Breast epithelium (tissue), 4 donors: ENCODE results near the gene IGSF21. TPM values are rescaled to one million over a fixed set of nuclear protein-coding genes. Genes with fewer than 3 reads are reported as not detected.

Experiments
- DNase-seq, 2 donors: peaks; one replicate each; pipeline ENCODE4 v3.0.0-alpha.2; 2019; ENCODE audit warnings: low spot score in 2 of 2
- H3K27ac ChIP-seq, 2 donors: fragments of 200-600 bp; sonication (generic) in 1 of 2; one replicate each; pipeline ENCODE4 v1.5.1; 2016 to 2019; ENCODE audit warnings: mild to moderate bottlenecking in 1 of 2
- H3K27me3 ChIP-seq, 2 donors: fragments of 200-600 bp; sonication (generic) in 1 of 2; one replicate each; pipeline versions ENCODE4 v1.5.1 to v1.6.0; 2017 to 2019; ENCODE audit warnings: control low read depth in 1 of 2, mild to moderate bottlenecking in 1 of 2
- H3K36me3 ChIP-seq: fragments of 200-600 bp; one replicate; pipeline ENCODE4 v1.5.1; 2019
- H3K4me1 ChIP-seq, 2 donors: fragments of 200-600 bp; sonication (generic); one replicate each; pipeline ENCODE4 v1.5.1; 2016 to 2019; ENCODE audit warnings: control low read depth in 1 of 2
- H3K4me3 ChIP-seq, 3 donors: fragments of 200-600 bp; sonication (generic); 1 replicate in 2 of 3; 2 replicates in 1 of 3; pipeline ENCODE4 v1.5.1; 2016 to 2019; ENCODE audit warnings: mild to moderate bottlenecking in 3 of 3, moderate library complexity in 2 of 3
- H3K9me3 ChIP-seq, 2 donors: fragments of 200-600 bp; sonication (generic) in 1 of 2; one replicate each; pipeline ENCODE4 v1.5.1; 2016 to 2019; ENCODE audit warnings: control low read depth in 1 of 2
- POLR2A ChIP-seq: fragments of 450-650 bp; IDR thresholded peaks from one replicate; pipeline ENCODE4 v1.6.1; 2016; ENCODE audit warnings: antibody characterized with exemption, mild to moderate bottlenecking, moderate library complexity
- POLR2AphosphoS5 ChIP-seq, 3 donors: sonication (generic); formaldehyde crosslinking; IDR thresholded peaks; one replicate each; pipeline ENCODE4 v1.6.1; 2017; ENCODE audit warnings: antibody characterized with exemption in 3 of 3
- intact Hi-C: fragments of 100-400 bp; cut with DNase I; formaldehyde crosslinking; loops from one replicate; pipeline ENCODE4 v1.15.1; 2023; ENCODE audit warnings: low total_unique reads
- total RNA-seq, 3 donors: library from RNA; depleted of rRNA; stranded (reverse); fragments of >200 nt; gene quantifications; one replicate each; pipeline ENCODE4 v1.1.0, GENCODE V29; 2016
- TF ChIP-seq, protein P1 (sequence below), 3 donors: fragments of 450-650 bp; IDR thresholded peaks; one replicate each; pipeline ENCODE4 v1.5.1; 2016 to 2017; ENCODE audit warnings: antibody characterized with exemption in 3 of 3, mild to moderate bottlenecking in 3 of 3, moderate library complexity in 3 of 3

IGSF21 gene
- total RNA-seq, 3 donors from 2014 or later = 4.8 to 9.5 (median 4.8) TPM

DNA sequence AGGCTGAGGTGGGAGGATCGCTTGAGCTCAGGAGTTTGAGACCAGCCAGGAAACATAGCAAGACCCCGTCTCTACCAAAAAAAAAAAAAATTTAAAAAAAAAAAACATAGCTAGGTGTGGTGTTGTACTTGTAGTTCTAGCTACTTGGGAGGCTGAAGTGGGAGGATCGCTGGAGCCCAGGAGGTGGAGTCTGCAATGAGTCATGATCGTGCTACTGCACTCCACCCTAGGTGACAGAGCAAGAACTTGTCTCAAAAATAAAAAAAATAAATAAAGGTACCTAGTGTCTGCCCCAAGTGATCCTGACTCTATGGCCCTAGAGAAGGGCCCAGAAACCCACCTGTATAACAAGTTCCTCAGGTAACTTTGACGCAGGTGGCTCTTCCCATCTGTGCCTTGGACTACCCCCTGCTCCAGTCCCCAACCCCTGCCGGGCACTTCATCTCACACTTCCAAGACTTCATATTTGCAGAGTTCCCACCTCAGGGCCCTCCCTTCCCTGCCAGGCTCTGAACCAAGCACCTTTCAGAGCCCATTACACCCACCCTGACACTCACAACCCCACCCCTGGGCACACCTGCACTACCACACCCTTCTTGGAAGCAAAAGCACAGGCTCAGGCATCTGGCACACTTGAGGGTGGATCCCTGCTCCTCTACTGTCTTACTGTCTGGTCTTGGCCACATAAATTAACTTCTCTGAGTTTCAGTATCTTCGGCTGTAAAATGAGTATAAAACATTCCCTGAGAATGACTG lies 292.9 kb downstream of the IGSF21 start:
- Histone ChIP-seq H3K9me3 (peaks cover 0 to 4% of the 10 kb centered on the region in 2 donors), H3K27me3 (peaks cover 0 to 10% of the 10 kb centered on the region in 2 donors), H3K36me3 (no peaks in the 10 kb centered on the region), H3K4me1 (no peaks in the 10 kb centered on the region), H3K27ac (no peak overlapping the region), H3K4me3 (no peak overlapping the region)
- DNase-seq = no peak
- no peak for TF ChIP-seq POLR2AphosphoS5 (IDR thresholded peaks at IDR 0.05)
- TF ChIP-seq, protein P1, sequence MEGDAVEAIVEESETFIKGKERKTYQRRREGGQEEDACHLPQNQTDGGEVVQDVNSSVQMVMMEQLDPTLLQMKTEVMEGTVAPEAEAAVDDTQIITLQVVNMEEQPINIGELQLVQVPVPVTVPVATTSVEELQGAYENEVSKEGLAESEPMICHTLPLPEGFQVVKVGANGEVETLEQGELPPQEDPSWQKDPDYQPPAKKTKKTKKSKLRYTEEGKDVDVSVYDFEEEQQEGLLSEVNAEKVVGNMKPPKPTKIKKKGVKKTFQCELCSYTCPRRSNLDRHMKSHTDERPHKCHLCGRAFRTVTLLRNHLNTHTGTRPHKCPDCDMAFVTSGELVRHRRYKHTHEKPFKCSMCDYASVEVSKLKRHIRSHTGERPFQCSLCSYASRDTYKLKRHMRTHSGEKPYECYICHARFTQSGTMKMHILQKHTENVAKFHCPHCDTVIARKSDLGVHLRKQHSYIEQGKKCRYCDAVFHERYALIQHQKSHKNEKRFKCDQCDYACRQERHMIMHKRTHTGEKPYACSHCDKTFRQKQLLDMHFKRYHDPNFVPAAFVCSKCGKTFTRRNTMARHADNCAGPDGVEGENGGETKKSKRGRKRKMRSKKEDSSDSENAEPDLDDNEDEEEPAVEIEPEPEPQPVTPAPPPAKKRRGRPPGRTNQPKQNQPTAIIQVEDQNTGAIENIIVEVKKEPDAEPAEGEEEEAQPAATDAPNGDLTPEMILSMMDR (IDR thresholded peaks at IDR 0.05) = no peak
- no peak for TF ChIP-seq POLR2A
- intact Hi-C loops = no loop called here

DNA sequence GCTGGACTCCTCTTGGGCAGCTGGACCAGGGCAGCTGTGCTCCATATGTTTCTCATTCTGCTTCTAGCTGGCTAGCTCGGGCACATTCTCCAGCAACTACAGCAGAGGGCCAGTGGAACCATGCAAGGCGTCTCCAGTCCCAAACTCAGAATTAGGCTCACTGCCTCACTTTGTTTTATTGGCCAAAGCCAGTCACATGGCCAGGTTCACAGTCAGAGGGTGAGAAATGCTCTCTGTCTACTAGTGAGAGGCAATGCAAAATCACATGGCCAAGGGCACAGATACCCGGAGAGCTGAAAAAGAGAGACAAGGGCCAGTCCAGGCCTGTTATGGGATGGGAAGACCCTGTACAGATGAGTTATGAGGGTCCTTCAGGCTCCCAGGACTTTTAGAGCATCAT lies 294.3 kb downstream of the IGSF21 start:
- H3K9me3 ChIP-seq = peaks cover 0 to 4% of the 10 kb centered on the region in 2 donors
- no peak overlapping the region for H3K27ac ChIP-seq
- TF ChIP-seq POLR2A = no peak
- TF ChIP-seq POLR2AphosphoS5 (IDR thresholded peaks at IDR 0.05) = no peak
- TF ChIP-seq, protein P1 (IDR thresholded peaks at IDR 0.05) = no peak
- H3K36me3 ChIP-seq = no peaks in the 10 kb centered on the region
- no peak overlapping the region for H3K4me3 ChIP-seq
- H3K27me3 ChIP-seq = peaks cover 0 to 10% of the 10 kb centered on the region in 2 donors
- intact Hi-C loops = no loop called here
- DNase-seq = no peak
- H3K4me1 ChIP-seq = no peaks in the 10 kb centered on the region

DNA sequence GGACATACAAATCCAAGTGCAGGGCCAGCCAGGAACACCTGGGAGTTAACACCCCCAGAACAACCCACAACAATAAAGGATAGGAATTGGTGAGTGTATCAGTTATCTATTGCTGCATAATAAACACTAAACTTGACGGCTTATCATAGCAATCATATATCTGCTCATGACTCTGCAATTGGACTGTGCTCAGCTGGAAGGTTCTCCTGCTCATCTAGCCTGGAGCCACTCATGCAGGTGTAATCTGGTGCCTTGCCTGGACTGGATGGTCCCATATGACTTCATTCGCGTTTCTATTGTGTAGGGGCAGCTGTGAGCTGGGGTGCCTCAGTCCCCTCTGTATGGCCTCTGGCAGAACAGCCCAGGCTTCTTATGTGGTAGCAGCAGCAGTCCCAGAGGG lies 296.9 kb downstream of the IGSF21 start:
- TF ChIP-seq POLR2AphosphoS5 (IDR thresholded peaks at IDR 0.05) = no peak
- TF ChIP-seq, protein P1 (IDR thresholded peaks at IDR 0.05) = no peak
- TF ChIP-seq POLR2A = no peak
- H3K36me3 ChIP-seq = no peaks in the 10 kb centered on the region
- H3K27ac ChIP-seq = no peak overlapping the region
- H3K4me3 ChIP-seq = no peak overlapping the region
- peaks cover 0 to under 1% of the 10 kb centered on the region in 2 donors for H3K27me3 ChIP-seq
- peaks cover 0 to 4% of the 10 kb centered on the region in 2 donors for H3K9me3 ChIP-seq
- intact Hi-C loops = no loop called here
- DNase-seq = no peak
- H3K4me1 ChIP-seq = no peaks in the 10 kb centered on the region

DNA sequence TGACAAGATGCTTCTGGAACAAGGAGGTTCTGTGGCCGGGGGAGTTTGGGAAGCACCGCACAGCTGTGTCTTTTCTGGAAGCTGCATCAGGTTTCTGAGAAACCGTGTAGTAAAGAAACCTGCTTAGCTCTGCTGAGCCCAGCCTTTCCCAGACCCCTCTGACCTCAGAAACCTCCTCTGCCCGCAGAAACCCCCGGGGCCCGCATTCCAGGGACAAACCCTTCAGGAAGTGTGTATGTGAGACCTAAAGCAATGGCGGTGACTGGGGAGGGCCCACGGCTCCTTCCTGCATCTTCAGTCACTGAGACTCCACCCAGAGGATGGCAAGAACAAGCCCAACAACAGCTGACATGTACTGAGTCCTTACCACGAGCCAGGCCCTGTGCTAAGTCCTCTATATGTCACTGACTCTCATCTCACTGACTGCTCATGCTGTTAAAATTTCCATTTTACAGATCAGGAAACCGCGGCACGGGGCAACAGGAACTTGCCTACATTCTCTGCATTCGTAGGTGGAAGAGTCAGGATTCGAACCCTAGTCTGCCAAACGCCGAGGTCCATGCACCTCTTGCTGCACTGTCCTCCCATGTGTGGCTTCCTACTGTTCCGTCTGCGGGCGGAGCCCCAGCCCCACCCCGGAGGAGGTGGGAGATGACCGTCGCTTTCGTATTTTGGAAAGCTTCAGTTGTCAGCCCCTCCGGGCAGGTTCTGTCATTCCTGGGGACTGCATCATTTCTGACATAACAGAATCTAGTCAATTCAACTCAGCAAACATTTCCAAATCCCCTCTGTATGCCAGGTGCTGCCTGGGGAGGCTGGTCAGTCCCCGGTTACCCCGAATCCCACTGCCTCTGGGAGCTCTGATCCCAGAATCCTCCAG lies 299.8 kb downstream of the IGSF21 start:
- Histone ChIP-seq H3K27me3 (no peaks in the 10 kb centered on the region), H3K4me3 (no peak overlapping the region), H3K4me1 (no peaks in the 10 kb centered on the region), H3K36me3 (no peaks in the 10 kb centered on the region), H3K9me3 (peaks cover 10 to 19% of the 10 kb centered on the region in 2 donors), H3K27ac (no peak overlapping the region)
- intact Hi-C loops = no loop called here
- no peak for TF ChIP-seq POLR2A
- no peak for TF ChIP-seq POLR2AphosphoS5 (IDR thresholded peaks at IDR 0.05)
- TF ChIP-seq, protein P1 (IDR thresholded peaks at IDR 0.05) = no peak
- no peak for DNase-seq
